Measurements from ENCODE around the gene KRTAP19-2. TPM values are rescaled to one million over a fixed set of nuclear protein-coding genes. Genes with fewer than 3 reads are reported as not detected.

KRTAP19-2 gene
- total and polyA plus RNA-seq, 2 donors: not detected

DNA sequence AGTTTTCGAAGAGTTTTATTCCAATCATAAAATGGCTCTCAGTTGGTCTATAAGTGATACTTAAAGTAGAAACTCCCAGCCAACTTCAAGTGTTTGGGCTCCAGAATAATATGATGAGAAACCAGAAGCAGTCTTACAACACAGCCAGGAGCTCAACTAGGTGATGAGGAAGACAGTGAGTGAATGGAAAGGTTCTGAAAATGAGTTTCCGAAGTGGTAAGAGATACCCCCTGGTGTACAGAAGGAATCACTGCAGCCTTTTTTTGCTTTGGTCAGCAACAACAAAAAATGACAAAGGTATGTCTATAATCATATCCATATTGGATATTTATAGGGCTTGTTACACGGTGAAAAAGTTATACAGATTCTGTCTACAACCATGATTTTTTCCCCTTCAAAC lies 23.5 kb downstream of the KRTAP19-2 start:
- no peaks in the 10 kb centered on the region for H3K36me3 ChIP-seq (ENCODE audit: insufficient read depth)
- WGBS: 50% methylated on average over 3 of the region's 3 CpGs
- no peak for DNase-seq (ENCODE audit: extremely low spot score)
- no peak overlapping the region for H3K4me3 ChIP-seq (ENCODE audit: low read depth, low read length)
- no peaks in the 10 kb centered on the region for H3K4me1 ChIP-seq (ENCODE audit: insufficient read depth)
- H3K27ac ChIP-seq (ENCODE audit: low read depth): no peak overlapping the region

DNA sequence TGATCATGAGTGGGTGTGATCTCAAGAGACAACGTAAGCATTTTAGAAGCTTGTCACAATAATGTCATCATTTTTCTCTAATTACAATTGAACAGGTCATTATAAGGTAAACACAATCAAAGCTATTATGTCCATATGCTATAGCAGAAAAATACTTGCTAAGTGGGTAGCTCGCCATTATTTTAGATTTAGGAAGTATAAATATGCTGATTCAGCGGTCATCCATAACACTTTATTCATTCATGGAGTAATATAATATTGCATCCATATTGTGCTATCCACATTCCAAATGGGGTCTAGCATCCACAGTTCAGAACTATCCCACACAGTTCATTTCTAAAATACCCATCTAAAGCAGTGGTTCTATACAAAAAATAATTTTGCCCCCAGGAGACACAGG lies 38.7 kb downstream of the KRTAP19-2 start:
- no peaks in the 10 kb centered on the region for H3K36me3 ChIP-seq (ENCODE audit: insufficient read depth)
- WGBS: 93% methylated on average over 3 of the region's 3 CpGs
- no peaks in the 10 kb centered on the region for H3K4me1 ChIP-seq (ENCODE audit: insufficient read depth)
- DNase-seq (ENCODE audit: extremely low spot score): no peak
- no peak overlapping the region for H3K27ac ChIP-seq (ENCODE audit: low read depth)
- H3K4me3 ChIP-seq (ENCODE audit: low read depth, low read length): no peak overlapping the region

DNA sequence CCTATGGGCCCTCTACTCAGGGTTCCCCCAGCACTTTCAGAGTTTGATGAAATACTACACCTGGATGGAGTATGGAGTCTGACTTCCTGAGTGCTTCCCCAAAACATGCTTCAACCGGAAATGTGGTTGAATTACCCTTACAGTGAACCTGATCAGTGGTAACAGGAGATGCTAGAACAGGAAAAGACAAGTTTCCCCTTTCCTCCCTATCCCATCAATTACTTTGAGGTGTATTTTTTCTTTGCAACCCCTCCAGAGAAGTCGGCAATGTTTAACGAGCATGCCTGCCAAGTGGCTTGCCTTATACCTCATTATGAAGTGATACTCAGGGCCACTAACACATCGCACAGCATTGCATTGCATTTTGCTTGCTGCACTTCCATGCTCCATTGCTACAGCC lies 40.2 kb downstream of the KRTAP19-2 start:
- no peak overlapping the region for H3K4me3 ChIP-seq (ENCODE audit: low read depth, low read length)
- no peaks in the 10 kb centered on the region for H3K4me1 ChIP-seq (ENCODE audit: insufficient read depth)
- H3K27ac ChIP-seq (ENCODE audit: low read depth): no peak overlapping the region
- H3K36me3 ChIP-seq (ENCODE audit: insufficient read depth): no peaks in the 10 kb centered on the region
- no peak for DNase-seq (ENCODE audit: extremely low spot score)
- WGBS: 57% methylated on average over 4 of the region's 4 CpGs

DNA sequence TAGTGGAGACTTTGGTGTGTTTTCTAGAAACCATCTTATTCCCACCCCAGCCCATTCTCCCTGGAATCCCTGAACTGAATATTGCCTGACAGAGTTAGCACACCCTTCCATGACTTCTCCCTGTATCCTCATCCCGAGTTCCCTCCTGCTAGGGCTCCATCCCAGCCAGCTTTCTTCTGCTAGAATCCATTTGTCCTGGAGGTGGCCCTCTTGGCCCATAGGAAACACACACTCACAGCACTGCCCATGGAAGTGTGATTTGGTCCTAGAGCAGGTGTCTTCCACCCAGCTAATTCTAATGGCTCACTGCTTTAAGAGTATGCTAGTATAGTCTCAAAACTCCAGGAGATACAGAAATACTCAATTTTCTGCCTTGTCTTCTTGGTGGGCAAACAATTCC lies 43.0 kb downstream of the KRTAP19-2 start:
- no peak overlapping the region for H3K27ac ChIP-seq (ENCODE audit: low read depth)
- no peaks in the 10 kb centered on the region for H3K36me3 ChIP-seq (ENCODE audit: insufficient read depth)
- no peak for DNase-seq (ENCODE audit: extremely low spot score)
- no peak overlapping the region for H3K4me3 ChIP-seq (ENCODE audit: low read depth, low read length)
- whole genome bisulfite sequencing: 60% methylated on average over 1 of the region's 1 CpG
- H3K4me1 ChIP-seq (ENCODE audit: insufficient read depth): no peaks in the 10 kb centered on the region

DNA sequence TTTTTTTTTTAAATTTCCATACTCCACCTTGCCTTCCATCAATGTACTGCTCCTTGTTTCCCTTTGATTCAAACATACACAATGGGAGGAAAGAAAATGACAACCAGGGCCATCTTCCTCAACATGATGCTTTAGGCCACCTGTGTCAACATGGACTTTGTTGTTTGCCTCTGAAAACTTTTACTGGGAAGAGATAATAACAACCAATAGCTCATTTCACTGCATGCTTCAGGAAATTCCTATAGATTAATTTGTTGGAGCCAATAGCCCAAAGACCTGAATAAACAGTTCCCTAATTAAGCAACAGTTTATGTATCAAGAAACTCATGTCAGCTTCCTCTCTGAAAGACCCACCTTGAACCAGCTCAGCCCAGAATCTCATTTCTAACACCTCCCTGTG lies 44.0 kb downstream of the KRTAP19-2 start:
- no peak overlapping the region for H3K4me3 ChIP-seq (ENCODE audit: low read depth, low read length)
- no peak for DNase-seq (ENCODE audit: extremely low spot score)
- no peak overlapping the region for H3K27ac ChIP-seq (ENCODE audit: low read depth)
- no peaks in the 10 kb centered on the region for H3K4me1 ChIP-seq (ENCODE audit: insufficient read depth)
- no peaks in the 10 kb centered on the region for H3K36me3 ChIP-seq (ENCODE audit: insufficient read depth)

DNA sequence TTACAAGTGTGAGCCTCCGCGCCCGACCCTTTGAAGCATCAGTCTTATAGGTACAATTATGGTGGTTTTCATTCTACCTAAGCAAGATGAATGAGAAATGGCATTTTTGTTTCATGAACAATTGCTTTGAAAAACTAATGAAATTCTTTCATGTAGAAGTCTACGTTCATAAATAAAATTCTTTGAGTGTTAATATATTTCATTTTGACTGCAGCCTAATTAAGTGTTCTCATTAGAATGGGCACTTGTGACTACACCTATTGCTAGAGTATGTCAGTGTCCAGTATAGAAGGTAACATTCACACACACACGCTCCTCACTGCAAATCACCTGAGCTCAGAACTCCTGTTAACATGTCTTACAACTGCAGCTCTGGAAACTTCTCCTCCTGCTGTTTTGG lies 47.3 kb downstream of the KRTAP19-2 start, which contains the start of gene KRTAP15-1:
TSS of gene KRTAP15-1 (plus strand) at position 301 of the 400 bp plus-strand sequence. CDS start at position 354, 53 bp downstream.
- Histone ChIP-seq H3K36me3 (ENCODE audit: insufficient read depth) (no peaks in the 10 kb centered on the region), H3K27ac (ENCODE audit: low read depth) (no peak within 1 kb of the TSS), H3K4me1 (ENCODE audit: insufficient read depth) (no peaks in the 10 kb centered on the region), H3K4me3 (ENCODE audit: low read depth, low read length) (no peak within 1 kb of the TSS)
- 94% methylated on average over 5 of the region's 5 CpGs for WGBS
- DNase-seq (ENCODE audit: extremely low spot score): no peak

Small RNAs within 50 kb of the gene (small RNA-seq; reads per million reads assigned to genes)
- not detected for gene AP000567.1
- not detected for gene KRTAP19-10P
- gene KRTAP19-11P: not detected
- not detected for gene KRTAP19-9P

Other genes with a start within 250 kb of the KRTAP19-2 start
- gene KRTAP24-1, start 204.5 kb downstream of the KRTAP19-2 start, total RNA-seq: not detected
- not detected for gene KRTAP24-1, start 204.5 kb downstream of the KRTAP19-2 start, polyA plus RNA-seq
- gene KRTAP25-1, start 197.9 kb downstream of the KRTAP19-2 start, total RNA-seq: not detected
- not detected for gene KRTAP25-1, start 197.9 kb downstream of the KRTAP19-2 start, polyA plus RNA-seq
- gene KRTAP26-1, start 167.1 kb downstream of the KRTAP19-2 start, total RNA-seq: not detected
- gene KRTAP26-1, start 167.1 kb downstream of the KRTAP19-2 start, polyA plus RNA-seq: not detected
- not detected for gene KRTAP27-1, start 149.7 kb downstream of the KRTAP19-2 start, total RNA-seq
- gene KRTAP27-1, start 149.7 kb downstream of the KRTAP19-2 start, polyA plus RNA-seq: not detected
- gene KRTAP23-1, start 138.8 kb downstream of the KRTAP19-2 start, total RNA-seq: not detected
- gene KRTAP23-1, start 138.8 kb downstream of the KRTAP19-2 start, polyA plus RNA-seq: not detected
- not detected for gene KRTAP13-2, start 115.2 kb downstream of the KRTAP19-2 start, total RNA-seq
- gene KRTAP13-2, start 115.2 kb downstream of the KRTAP19-2 start, polyA plus RNA-seq: not detected
- not detected for gene KRTAP13-1, start 91.4 kb downstream of the KRTAP19-2 start, total RNA-seq
- not detected for gene KRTAP13-1, start 91.4 kb downstream of the KRTAP19-2 start, polyA plus RNA-seq
- gene KRTAP13-3, start 61.5 kb downstream of the KRTAP19-2 start, total RNA-seq: not detected
- gene KRTAP13-3, start 61.5 kb downstream of the KRTAP19-2 start, polyA plus RNA-seq: not detected
- not detected for gene KRTAP13-4, start 57.2 kb downstream of the KRTAP19-2 start, total RNA-seq
- gene KRTAP13-4, start 57.2 kb downstream of the KRTAP19-2 start, polyA plus RNA-seq: not detected
- not detected for gene KRTAP15-1, start 47.2 kb downstream of the KRTAP19-2 start, total RNA-seq
- gene KRTAP15-1, start 47.2 kb downstream of the KRTAP19-2 start, polyA plus RNA-seq: not detected
- gene KRTAP19-1, start 7.1 kb downstream of the KRTAP19-2 start, total RNA-seq: not detected
- gene KRTAP19-1, start 7.1 kb downstream of the KRTAP19-2 start, polyA plus RNA-seq: not detected
- not detected for gene KRTAP19-3, start 4.6 kb upstream of the KRTAP19-2 start, total RNA-seq
- not detected for gene KRTAP19-3, start 4.6 kb upstream of the KRTAP19-2 start, polyA plus RNA-seq
- gene KRTAP19-4, start 9.7 kb upstream of the KRTAP19-2 start, total RNA-seq: not detected
- gene KRTAP19-4, start 9.7 kb upstream of the KRTAP19-2 start, polyA plus RNA-seq: not detected
- not detected for gene KRTAP19-5, start 14.7 kb upstream of the KRTAP19-2 start, total RNA-seq
- gene KRTAP19-5, start 14.7 kb upstream of the KRTAP19-2 start, polyA plus RNA-seq: not detected
- not detected for gene KRTAP19-6, start 54.4 kb upstream of the KRTAP19-2 start, total RNA-seq
- gene KRTAP19-6, start 54.4 kb upstream of the KRTAP19-2 start, polyA plus RNA-seq: not detected
- not detected for gene KRTAP19-7, start 73.9 kb upstream of the KRTAP19-2 start, total RNA-seq
- not detected for gene KRTAP19-7, start 73.9 kb upstream of the KRTAP19-2 start, polyA plus RNA-seq
- gene KRTAP22-2, start 103.0 kb upstream of the KRTAP19-2 start, total RNA-seq: not detected
- not detected for gene KRTAP22-2, start 103.0 kb upstream of the KRTAP19-2 start, polyA plus RNA-seq
- not detected for gene KRTAP6-3, start 105.0 kb upstream of the KRTAP19-2 start, total RNA-seq
- gene KRTAP6-3, start 105.0 kb upstream of the KRTAP19-2 start, polyA plus RNA-seq: not detected
- not detected for gene KRTAP6-2, start 111.5 kb upstream of the KRTAP19-2 start, total RNA-seq
- gene KRTAP6-2, start 111.5 kb upstream of the KRTAP19-2 start, polyA plus RNA-seq: not detected
- not detected for gene KRTAP22-1, start 113.7 kb upstream of the KRTAP19-2 start, total RNA-seq
- gene KRTAP22-1, start 113.7 kb upstream of the KRTAP19-2 start, polyA plus RNA-seq: not detected
- not detected for gene KRTAP6-1, start 126.5 kb upstream of the KRTAP19-2 start, total RNA-seq
- gene KRTAP6-1, start 126.5 kb upstream of the KRTAP19-2 start, polyA plus RNA-seq: not detected
- gene KRTAP20-1, start 129.0 kb upstream of the KRTAP19-2 start, total RNA-seq: not detected
- gene KRTAP20-1, start 129.0 kb upstream of the KRTAP19-2 start, polyA plus RNA-seq: not detected
- not detected for gene KRTAP20-4, start 133.2 kb upstream of the KRTAP19-2 start, total RNA-seq
- gene KRTAP20-4, start 133.2 kb upstream of the KRTAP19-2 start, polyA plus RNA-seq: not detected
- gene KRTAP20-2, start 147.8 kb upstream of the KRTAP19-2 start, total RNA-seq: not detected
- gene KRTAP20-2, start 147.8 kb upstream of the KRTAP19-2 start, polyA plus RNA-seq: not detected
- gene KRTAP20-3, start 155.4 kb upstream of the KRTAP19-2 start, total RNA-seq: not detected
- not detected for gene KRTAP20-3, start 155.4 kb upstream of the KRTAP19-2 start, polyA plus RNA-seq
- gene KRTAP21-3, start 231.3 kb upstream of the KRTAP19-2 start, total RNA-seq: not detected
- not detected for gene KRTAP21-3, start 231.3 kb upstream of the KRTAP19-2 start, polyA plus RNA-seq